Transverse colon (tissue), 4 donors: ENCODE data around the gene GOLGA1. TPM values are rescaled to one million over a fixed set of nuclear protein-coding genes. Genes with fewer than 3 reads are reported as not detected.
A peak's percentile ranks its signal among the peaks of the same experiment; 100 is the strongest.

Source experiments
- DNase-seq: peaks from one replicate; pipeline ENCODE4 v3.0.0-alpha.2; 2019
- H3K27ac ChIP-seq, 4 donors: fragments of 200-600 bp; sonication (generic); 2 replicates each; pipeline ENCODE4 v1.5.1; 2016 to 2018; ENCODE audit warnings: inconsistent platforms in 4 of 4
- H3K27me3 ChIP-seq: fragments of 200-600 bp; sonication (generic); 2 replicates; pipeline ENCODE4 v1.5.1; 2017; ENCODE audit warnings: inconsistent platforms
- H3K36me3 ChIP-seq, 4 donors: fragments of 200-600 bp; sonication (generic); 2 replicates each; pipeline ENCODE4 v1.5.1; 2017 to 2019; ENCODE audit warnings: inconsistent platforms in 4 of 4
- H3K4me1 ChIP-seq, 4 donors: fragments of 200-600 bp; sonication (generic); 2 replicates each; pipeline ENCODE4 v1.5.1; 2017 to 2020; ENCODE audit warnings: inconsistent platforms in 4 of 4
- H3K4me3 ChIP-seq, 4 donors: fragments of 200-600 bp; sonication (generic); 1 replicate in 1 of 4; 2 replicates in 3 of 4; pipeline versions ENCODE4 v1.5.1 to v1.6.1; 2017 to 2019; ENCODE audit warnings: inconsistent platforms in 4 of 4
- H3K9me3 ChIP-seq, 2 donors: fragments of 200-600 bp; sonication (generic); 2 replicates each; pipeline ENCODE4 v1.5.1; 2017 to 2019; ENCODE audit warnings: inconsistent platforms in 2 of 2
- EP300 ChIP-seq: sonication (generic); formaldehyde crosslinking; IDR thresholded peaks from one replicate; pipeline ENCODE4 v1.6.1; 2017; ENCODE audit warnings: antibody characterized with exemption, low read depth
- POLR2A ChIP-seq: fragments of 450-650 bp; IDR thresholded peaks from one replicate; pipeline ENCODE4 v1.6.1; 2016; ENCODE audit warnings: antibody characterized with exemption, mild to moderate bottlenecking, moderate library complexity
- POLR2AphosphoS5 ChIP-seq, 3 donors: sonication (generic); formaldehyde crosslinking; IDR thresholded peaks; one replicate each; pipeline ENCODE4 v1.6.1; 2016; ENCODE audit warnings: antibody characterized with exemption in 3 of 3
- WGBS, 2 donors: methylation state at CpG; one replicate each; pipeline ENCODE4 v1.1.5; 2018; ENCODE audit warnings: low coverage in 1 of 2; 5-methylcytosine and 5-hydroxymethylcytosine counted together
- in situ Hi-C, 4 donors: fragments of 200-750 bp; cut with MboI; loops; one replicate each; pipeline versions ENCODE4 v1.15.0 to v1.15.1; 2017; ENCODE audit warnings: low sequenced_read_pairs in 3 of 4, low pct_ligation_motif_present in 1 of 4, low pct_unique_long_range_greater_than_20kb in 1 of 4
- intact Hi-C: fragments of 100-400 bp; cut with DNase I; formaldehyde crosslinking; loops from one replicate; pipeline ENCODE4 v1.15.1; 2023; ENCODE audit warnings: low total_unique reads
- total RNA-seq, 4 donors: library from RNA; depleted of rRNA; stranded (reverse); fragments of >200 nt; gene quantifications; one replicate each; pipeline ENCODE4 v1.1.0, GENCODE V29; 2016
- TF ChIP-seq, protein P1 (sequence below), 5 experiments: fragments of 200-600 bp in 3 of 5; fragments of 450-650 bp in 2 of 5; sonication (generic) in 3 of 5; IDR thresholded peaks; 1 replicate in 2 of 5; 2 replicates in 3 of 5; pipeline ENCODE4 v1.5.1; 2016 to 2017; ENCODE audit warnings: antibody characterized with exemption in 5 of 5, inconsistent platforms in 3 of 5, mild to moderate bottlenecking in 2 of 5, moderate library complexity in 1 of 5

GOLGA1 gene
- total RNA-seq, 4 donors from 2014 or later, result 24.3 to 144 (median 30.1) TPM

DNA sequence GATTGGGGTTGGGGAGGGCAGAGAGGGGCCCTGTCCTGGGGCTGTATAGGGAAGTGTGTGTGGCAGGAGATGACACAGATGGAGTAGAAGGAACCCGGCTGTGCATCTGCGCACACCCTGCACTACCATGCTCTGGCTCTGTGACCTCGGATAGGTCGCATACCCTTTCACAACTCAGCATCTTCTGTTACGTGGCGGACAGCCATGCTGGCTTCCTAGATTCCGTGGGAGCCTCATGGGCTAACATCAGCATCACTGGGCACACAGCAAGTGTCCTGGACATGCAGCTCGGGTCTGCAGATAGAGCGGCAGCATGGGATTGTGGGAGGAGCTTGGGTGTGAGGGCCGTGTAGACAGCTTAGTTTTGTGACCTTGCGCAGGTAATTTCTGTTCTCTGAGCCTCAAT is 69.7 kb downstream of the GOLGA1 start:
- 60 to 71% methylated on average over 1 to 11 of the region's 11 CpGs for WGBS, 2 donors
- Histone ChIP-seq H3K4me3 (peak overlapping the region in 1 of 4 donors; percentile 90), H3K4me1 (peaks cover 26 to 44% (median 42%) of the 10 kb centered on the region in 4 donors), H3K36me3 (peaks cover 0 to 12% (median 6%) of the 10 kb centered on the region in 4 donors), H3K9me3 (no peaks in the 10 kb centered on the region), H3K27me3 (no peaks in the 10 kb centered on the region), H3K27ac (peak overlapping the region; percentile 94 to 100 (median 98))
- no peak for TF ChIP-seq EP300
- TF ChIP-seq, protein P1, sequence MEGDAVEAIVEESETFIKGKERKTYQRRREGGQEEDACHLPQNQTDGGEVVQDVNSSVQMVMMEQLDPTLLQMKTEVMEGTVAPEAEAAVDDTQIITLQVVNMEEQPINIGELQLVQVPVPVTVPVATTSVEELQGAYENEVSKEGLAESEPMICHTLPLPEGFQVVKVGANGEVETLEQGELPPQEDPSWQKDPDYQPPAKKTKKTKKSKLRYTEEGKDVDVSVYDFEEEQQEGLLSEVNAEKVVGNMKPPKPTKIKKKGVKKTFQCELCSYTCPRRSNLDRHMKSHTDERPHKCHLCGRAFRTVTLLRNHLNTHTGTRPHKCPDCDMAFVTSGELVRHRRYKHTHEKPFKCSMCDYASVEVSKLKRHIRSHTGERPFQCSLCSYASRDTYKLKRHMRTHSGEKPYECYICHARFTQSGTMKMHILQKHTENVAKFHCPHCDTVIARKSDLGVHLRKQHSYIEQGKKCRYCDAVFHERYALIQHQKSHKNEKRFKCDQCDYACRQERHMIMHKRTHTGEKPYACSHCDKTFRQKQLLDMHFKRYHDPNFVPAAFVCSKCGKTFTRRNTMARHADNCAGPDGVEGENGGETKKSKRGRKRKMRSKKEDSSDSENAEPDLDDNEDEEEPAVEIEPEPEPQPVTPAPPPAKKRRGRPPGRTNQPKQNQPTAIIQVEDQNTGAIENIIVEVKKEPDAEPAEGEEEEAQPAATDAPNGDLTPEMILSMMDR (IDR thresholded peaks at IDR 0.05), result no peak
- no peak for TF ChIP-seq POLR2AphosphoS5 (IDR thresholded peaks at IDR 0.05)
- no peak for DNase-seq
- intact Hi-C loops, result no loop called here
- in situ Hi-C loops, result no loop called here

- Histone ChIP-seq H3K9me3 (no peaks in the 10 kb centered on the region), H3K27me3 (no peaks in the 10 kb centered on the region), H3K27ac (peak overlapping the region; percentile 94 to 100 (median 98)), H3K36me3 (peaks cover 0 to 8% (median 4%) of the 10 kb centered on the region in 4 donors), H3K4me3 (peak overlapping the region in 3 of 4 donors; percentile 66 to 90 (median 89)), H3K4me1 (peaks cover 26 to 44% (median 42%) of the 10 kb centered on the region in 4 donors)
- no peak for DNase-seq
- intact Hi-C loops (no loop called here), in situ Hi-C loops (no loop called here)
- WGBS, 2 donors, result 53 to 55% methylated on average over 2 to 6 of the region's 6 CpGs
- TF ChIP-seq POLR2A (no peak), EP300 (no peak), POLR2AphosphoS5 (IDR thresholded peaks at IDR 0.05) (no peak)
- TF ChIP-seq, protein P1 (IDR thresholded peaks at IDR 0.05), result no peak
These were observed 70.2 kb downstream of the GOLGA1 start for GRCh38 chr9:124870723-124871122.

DNA sequence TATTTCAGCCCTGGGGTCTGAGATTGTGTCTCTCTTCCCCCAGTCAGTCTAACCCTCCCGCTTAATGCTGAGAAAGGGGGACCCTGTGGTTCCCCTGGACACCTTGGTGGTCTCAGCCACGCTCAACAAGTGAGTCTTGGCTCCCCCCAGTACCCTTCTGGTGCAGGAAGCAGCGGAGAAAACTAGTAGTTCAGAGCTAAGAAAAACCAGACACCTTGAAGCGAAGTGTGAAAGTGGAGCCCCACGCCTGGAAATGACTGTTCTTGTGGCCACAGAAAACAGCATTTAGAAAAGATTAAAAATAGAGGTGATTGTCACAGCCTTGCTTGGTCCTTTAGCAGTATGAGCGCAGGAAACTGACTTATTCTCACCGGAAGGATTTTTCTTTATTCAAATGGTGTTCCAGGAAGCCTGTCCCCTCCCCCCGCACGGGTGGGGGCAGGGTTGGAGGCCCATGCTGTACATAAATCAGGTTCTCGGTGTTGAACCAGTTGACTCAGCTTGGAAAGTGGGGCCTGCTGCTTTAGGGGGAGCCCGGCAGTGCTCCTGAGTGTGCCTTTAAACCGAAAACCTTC is 70.8 kb downstream of the GOLGA1 start:
- H3K4me3 ChIP-seq, result peak overlapping the region; percentile 66 to 90 (median 88)
- TF ChIP-seq POLR2AphosphoS5 (IDR thresholded peaks at IDR 0.05), result peak in 1 of 3 donors; percentile 24
- TF ChIP-seq EP300, result no peak
- in situ Hi-C loops (no loop called here), intact Hi-C loops (no loop called here)
- peaks cover 26 to 44% (median 42%) of the 10 kb centered on the region in 4 donors for H3K4me1 ChIP-seq
- 1% methylated on average over 12 of the region's 12 CpGs; no CpG with 5 or more reads in 1 of the 2 donors for WGBS, 2 donors
- peak overlapping the region; percentile 94 to 100 (median 98) for H3K27ac ChIP-seq
- no peaks in the 10 kb centered on the region for H3K9me3 ChIP-seq
- DNase-seq, result peak; percentile 77
- peaks cover 0 to 2% (median under 1%) of the 10 kb centered on the region in 4 donors for H3K36me3 ChIP-seq
- H3K27me3 ChIP-seq, result no peaks in the 10 kb centered on the region

DNA sequence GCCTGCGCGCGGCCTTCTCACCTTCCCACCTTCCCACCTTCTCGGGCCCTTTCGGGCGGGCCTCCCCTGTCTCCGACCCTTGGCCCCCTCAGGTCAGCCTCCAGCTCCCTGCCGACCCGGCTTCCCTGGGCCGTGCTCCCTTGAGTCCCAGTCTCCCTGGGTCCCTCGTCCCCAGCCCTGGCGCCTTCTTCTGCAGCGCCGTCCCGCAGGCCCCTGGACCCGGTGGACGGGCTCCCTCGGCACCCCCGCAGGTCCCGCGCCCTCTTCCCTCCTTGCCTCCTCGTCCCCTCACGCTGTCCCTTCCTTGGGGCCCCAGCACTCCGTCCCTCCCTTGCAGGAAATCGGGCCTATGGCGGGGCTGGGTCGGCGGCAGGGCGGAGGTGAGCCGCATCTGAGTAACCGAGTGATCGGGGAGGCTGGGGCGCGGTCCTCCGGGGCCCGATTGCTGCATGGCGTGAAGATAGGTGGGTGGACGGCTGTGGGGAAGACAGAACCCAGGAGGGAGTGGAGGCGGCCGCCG is 71.4 kb downstream of the GOLGA1 start:
- Histone ChIP-seq H3K27me3 (no peaks in the 10 kb centered on the region), H3K27ac (peak overlapping the region; percentile 94 to 100 (median 98)), H3K9me3 (no peaks in the 10 kb centered on the region), H3K4me3 (peak overlapping the region; percentile 66 to 90 (median 88)), H3K4me1 (peaks cover 26 to 44% (median 42%) of the 10 kb centered on the region in 4 donors), H3K36me3 (no peaks in the 10 kb centered on the region)
- TF ChIP-seq, protein P1 (IDR thresholded peaks at IDR 0.05), result peak in 1 of 5 experiments; percentile 6
- no peak for TF ChIP-seq EP300
- TF ChIP-seq POLR2A, result no peak
- no peak for TF ChIP-seq POLR2AphosphoS5 (IDR thresholded peaks at IDR 0.05)
- intact Hi-C loops, result no loop called here
- in situ Hi-C loops, result no loop called here
- WGBS, 2 donors, result 0% methylated on average over 31 of the region's 41 CpGs; no CpG with 5 or more reads in 1 of the 2 donors
- DNase-seq, result peak; percentile 49
